ENCODE data around the gene NWD2. TPM values are rescaled to one million over a fixed set of nuclear protein-coding genes. Genes with fewer than 3 reads are reported as not detected.

The NWD2 gene
- total RNA-seq, 1 experiment from 2014 or later, result under 0.01 TPM

DNA sequence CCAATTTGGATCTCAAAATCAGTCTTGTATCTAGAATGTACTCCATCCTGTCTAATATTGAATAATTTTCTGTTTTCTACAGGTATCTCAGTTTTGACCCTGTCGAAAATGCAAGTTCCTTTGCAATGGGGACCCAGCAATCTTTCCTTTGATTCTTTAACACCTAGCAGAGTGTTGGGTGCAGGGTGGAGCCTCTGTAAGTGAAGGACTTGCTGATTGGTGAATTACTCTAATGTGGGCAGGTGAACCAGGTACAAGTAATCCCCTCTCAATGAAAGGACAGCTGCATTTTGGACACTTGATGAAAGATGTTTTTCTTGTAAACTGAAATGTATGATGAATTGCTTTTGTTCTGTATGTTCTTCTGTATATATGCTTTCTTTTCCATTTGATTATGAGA lies 54.9 kb downstream of the NWD2 start:
- CTCF ChIA-PET, result no interaction called here
- intact Hi-C loops (cut with micrococcal nuclease), result no loop called here
- TF ChIP-seq, protein P1, sequence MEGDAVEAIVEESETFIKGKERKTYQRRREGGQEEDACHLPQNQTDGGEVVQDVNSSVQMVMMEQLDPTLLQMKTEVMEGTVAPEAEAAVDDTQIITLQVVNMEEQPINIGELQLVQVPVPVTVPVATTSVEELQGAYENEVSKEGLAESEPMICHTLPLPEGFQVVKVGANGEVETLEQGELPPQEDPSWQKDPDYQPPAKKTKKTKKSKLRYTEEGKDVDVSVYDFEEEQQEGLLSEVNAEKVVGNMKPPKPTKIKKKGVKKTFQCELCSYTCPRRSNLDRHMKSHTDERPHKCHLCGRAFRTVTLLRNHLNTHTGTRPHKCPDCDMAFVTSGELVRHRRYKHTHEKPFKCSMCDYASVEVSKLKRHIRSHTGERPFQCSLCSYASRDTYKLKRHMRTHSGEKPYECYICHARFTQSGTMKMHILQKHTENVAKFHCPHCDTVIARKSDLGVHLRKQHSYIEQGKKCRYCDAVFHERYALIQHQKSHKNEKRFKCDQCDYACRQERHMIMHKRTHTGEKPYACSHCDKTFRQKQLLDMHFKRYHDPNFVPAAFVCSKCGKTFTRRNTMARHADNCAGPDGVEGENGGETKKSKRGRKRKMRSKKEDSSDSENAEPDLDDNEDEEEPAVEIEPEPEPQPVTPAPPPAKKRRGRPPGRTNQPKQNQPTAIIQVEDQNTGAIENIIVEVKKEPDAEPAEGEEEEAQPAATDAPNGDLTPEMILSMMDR (conservative IDR thresholded peaks at IDR 0.05; ENCODE audit: low read depth, low read length), result no peak
- TF ChIP-seq EZH2phosphoT487 (IDR thresholded peaks at IDR 0.05; ENCODE audit: borderline replicate concordance, low read length), result no peak
- TF ChIP-seq EZH2 (IDR thresholded peaks at IDR 0.05; ENCODE audit: low read length, unreplicated experiment), result no peak

DNA sequence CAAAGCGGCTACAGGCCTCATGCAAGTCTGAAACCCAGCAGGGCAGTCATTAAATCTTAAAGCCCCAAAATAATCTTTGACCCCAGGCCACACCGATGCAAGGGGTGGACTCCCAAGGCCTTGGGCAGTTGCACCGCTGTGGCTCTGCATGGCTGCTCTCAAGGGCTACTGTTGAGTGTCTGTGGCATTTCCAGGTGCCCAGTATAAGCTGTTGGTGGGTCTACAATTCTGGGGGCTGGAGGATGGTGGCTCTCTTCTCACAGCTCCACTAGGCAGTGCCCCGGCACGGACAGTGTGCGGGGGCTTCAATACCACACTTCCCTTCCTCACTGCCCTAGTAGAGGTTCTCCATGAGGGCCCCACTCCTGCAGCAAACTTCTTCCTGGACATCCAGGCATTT lies 60.1 kb downstream of the NWD2 start:
- CTCF ChIA-PET, result no interaction called here
- Histone ChIP-seq H3K4me1 (ENCODE audit: insufficient read depth, low read length) (no peaks in the 10 kb centered on the region), H3K9ac (ENCODE audit: low read length) (no peak overlapping the region), H3K79me2 (ENCODE audit: low read length) (no peaks in the 10 kb centered on the region), H3K9me2 (replicated peaks; ENCODE audit: low read length) (no peaks in the 10 kb centered on the region), H3K27ac (ENCODE audit: low read length) (no peak overlapping the region), H4K20me1 (ENCODE audit: low read length) (no peaks in the 10 kb centered on the region), H3K9me3 (ENCODE audit: low read length) (no peaks in the 10 kb centered on the region), H3K4me2 (ENCODE audit: low read length) (no peak overlapping the region), H3K36me3 (ENCODE audit: low read depth, low read length) (no peaks in the 10 kb centered on the region), H2AFZ (ENCODE audit: low read length) (no peak overlapping the region), H3K27me3 (ENCODE audit: low read length) (peaks cover 27% of the 10 kb centered on the region), H3K4me3 (ENCODE audit: low read length) (no peak overlapping the region), H3F3A (ENCODE audit: low read length, unreplicated experiment) (no peaks in the 10 kb centered on the region)
- BruUV-seq (replicated peaks), result no TSS peak
- ATAC-seq (no peak), DNase-seq (no peak)
- TF ChIP-seq EZH2 (IDR thresholded peaks at IDR 0.05; ENCODE audit: low read length, unreplicated experiment), result no peak
- TF ChIP-seq EZH2phosphoT487 (IDR thresholded peaks at IDR 0.05; ENCODE audit: borderline replicate concordance, low read length), result no peak
- TF ChIP-seq, protein P1 (conservative IDR thresholded peaks at IDR 0.05; ENCODE audit: low read depth, low read length), result no peak
- POLR2A ChIA-PET (ENCODE audit: unreplicated experiment), result no interaction called here
- intact Hi-C loops (cut with micrococcal nuclease), result no loop called here

More for the DNA sequence above, 54.9 kb downstream of the NWD2 start:
- H3K27ac ChIP-seq (ENCODE audit: low read length), result no peak overlapping the region
- peaks cover 34% of the 10 kb centered on the region for H3K27me3 ChIP-seq (ENCODE audit: low read length)
- ATAC-seq, result no peak
- H2AFZ ChIP-seq (ENCODE audit: low read length), result no peak overlapping the region
- POLR2A ChIA-PET (ENCODE audit: unreplicated experiment), result no interaction called here
- DNase-seq, result no peak
- no peak overlapping the region for H3K4me2 ChIP-seq (ENCODE audit: low read length)
- H3K4me1 ChIP-seq (ENCODE audit: insufficient read depth, low read length), result no peaks in the 10 kb centered on the region
- H3K36me3 ChIP-seq (ENCODE audit: low read depth, low read length), result no peaks in the 10 kb centered on the region
- H3K9me3 ChIP-seq (ENCODE audit: low read length), result no peaks in the 10 kb centered on the region
- H3F3A ChIP-seq (ENCODE audit: low read length, unreplicated experiment), result no peaks in the 10 kb centered on the region
- H3K4me3 ChIP-seq (ENCODE audit: low read length), result no peak overlapping the region
- no peaks in the 10 kb centered on the region for H4K20me1 ChIP-seq (ENCODE audit: low read length)
- H3K9ac ChIP-seq (ENCODE audit: low read length), result no peak overlapping the region
- H3K9me2 ChIP-seq (replicated peaks; ENCODE audit: low read length), result no peaks in the 10 kb centered on the region
- BruUV-seq (replicated peaks), result no TSS peak
- H3K79me2 ChIP-seq (ENCODE audit: low read length), result no peaks in the 10 kb centered on the region

DNA sequence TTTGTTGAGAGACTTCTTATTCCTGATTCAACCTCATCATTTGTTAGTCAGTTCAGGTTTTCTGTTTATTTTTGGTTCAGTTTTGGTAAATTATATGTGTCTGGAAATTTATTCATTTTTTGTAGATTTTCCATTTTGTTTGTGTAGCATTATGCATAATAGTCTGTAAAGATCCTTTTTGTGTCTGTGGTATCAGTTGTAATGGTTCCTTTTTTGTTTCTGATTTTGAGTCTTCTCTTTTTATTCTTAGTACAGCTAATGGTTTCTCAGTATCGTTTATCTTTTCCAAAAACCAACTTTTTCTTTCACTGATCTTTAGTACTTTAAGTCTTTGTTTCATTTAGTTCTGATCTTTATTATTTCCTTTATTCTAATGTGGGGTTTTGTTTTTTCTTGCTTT lies 61.4 kb downstream of the NWD2 start:
- CTCF ChIA-PET, result no interaction called here
- POLR2A ChIA-PET (ENCODE audit: unreplicated experiment), result no interaction called here
- intact Hi-C loops (cut with micrococcal nuclease), result no loop called here
- Histone ChIP-seq H3K9ac (ENCODE audit: low read length) (no peak overlapping the region), H3F3A (ENCODE audit: low read length, unreplicated experiment) (no peaks in the 10 kb centered on the region), H3K36me3 (ENCODE audit: low read depth, low read length) (no peaks in the 10 kb centered on the region), H3K79me2 (ENCODE audit: low read length) (no peaks in the 10 kb centered on the region), H2AFZ (ENCODE audit: low read length) (no peak overlapping the region), H3K4me1 (ENCODE audit: insufficient read depth, low read length) (no peaks in the 10 kb centered on the region), H3K27me3 (ENCODE audit: low read length) (peaks cover 17% of the 10 kb centered on the region; the same call in 1 of the 2 replicates), H4K20me1 (ENCODE audit: low read length) (no peaks in the 10 kb centered on the region), H3K4me2 (ENCODE audit: low read length) (no peak overlapping the region), H3K9me2 (replicated peaks; ENCODE audit: low read length) (no peaks in the 10 kb centered on the region), H3K9me3 (ENCODE audit: low read length) (no peaks in the 10 kb centered on the region), H3K4me3 (ENCODE audit: low read length) (no peak overlapping the region), H3K27ac (ENCODE audit: low read length) (no peak overlapping the region)
- DNase-seq (no peak), ATAC-seq (no peak)
- TF ChIP-seq, protein P1 (conservative IDR thresholded peaks at IDR 0.05; ENCODE audit: low read depth, low read length), result no peak
- no peak for TF ChIP-seq EZH2 (IDR thresholded peaks at IDR 0.05; ENCODE audit: low read length, unreplicated experiment)
- no peak for TF ChIP-seq EZH2phosphoT487 (IDR thresholded peaks at IDR 0.05; ENCODE audit: borderline replicate concordance, low read length)
- BruUV-seq (replicated peaks), result no TSS peak
